K562 (cell line): ENCODE measurements around the gene RNASE4. TPM values are rescaled to one million over a fixed set of nuclear protein-coding genes. Genes with fewer than 3 reads are reported as not detected.

ENCODE experiments used
- ATAC-seq: fragments of 200-7000 bp; cut with Tn5 transposase; 3 replicates; pipeline ENCODE4 v1.9.1; 2020; ENCODE audit warnings: moderate library complexity
- BruUV-seq: library from RNA; stranded (reverse); fragments of 400-500 nt; replicated peaks from 2 replicates; lab custom pipeline; 2021; lab: Mats Ljungman, UMichigan
- CTCF ChIA-PET: fragments of 300-600 bp; formaldehyde crosslinking; extraction: SDS; loops from one replicate; lab custom pipeline; 2021; ENCODE audit warnings: low intra/inter-chr PET ratio; lab: Yijun Ruan, JAX
- POLR2A ChIA-PET: fragments of 300-600, 350-650 bp; sonication (Branson Sonifier 250); formaldehyde crosslinking; extraction: SDS; loops from one replicate; lab custom pipeline; 2021; ENCODE audit warnings: antibody characterized with exemption, inconsistent platforms; lab: Yijun Ruan, JAX
- DNase-seq, 4 experiments: peaks; one replicate each; pipeline versions ENCODE4 v3.0.0 to v3.0.0-alpha.2; 2011 to 2018; ENCODE audit warnings: low spot score in 3 of 4, mixed read lengths in 3 of 4; ENCODE audit errors: extremely low read depth in 1 of 4
- FAIRE-seq: peaks from 2 replicates; lab custom pipeline; 2011; peaks lifted over from hg19 to GRCh38; lab: Jason Lieb, UNC
- H2AFZ ChIP-seq: 2 replicates; pipeline ENCODE4 v1.6.0; 2011; ENCODE audit warnings: low read depth, low read length, control low read depth, inconsistent platforms
- H3K27ac ChIP-seq: fragments of 200-600 bp; 3 replicates; pipeline ENCODE4 v1.8.0; 2011; ENCODE audit warnings: low read depth, mild to moderate bottlenecking, control low read depth, inconsistent platforms, low read length, moderate library complexity, mixed read lengths; ENCODE audit errors: extremely low read depth
- H3K27me3 ChIP-seq, 2 experiments: fragments of 300-600 bp in 1 of 2; 2 replicates in 1 of 2; 3 replicates in 1 of 2; pipeline versions ENCODE4 v1.6.0 to v1.8.0; 2011; ENCODE audit warnings: inconsistent platforms in 2 of 2, low read length in 2 of 2, mild to moderate bottlenecking in 1 of 2, mixed read lengths in 1 of 2, moderate library complexity in 1 of 2; ENCODE audit not compliant: control insufficient read depth in 2 of 2, insufficient read depth in 2 of 2
- H3K36me3 ChIP-seq: fragments of 300-600 bp; 3 replicates; pipeline ENCODE4 v1.8.0; 2011; ENCODE audit warnings: mild to moderate bottlenecking, low read length, inconsistent platforms; ENCODE audit not compliant: control insufficient read depth, insufficient read depth
- H3K4me1 ChIP-seq, 2 experiments: fragments of 200-600 bp in 1 of 2; replicated peaks in 1 of 2; 2 replicates in 1 of 2; 3 replicates in 1 of 2; pipeline versions ENCODE4 v1.5.1 to v1.8.0; 2011; ENCODE audit warnings: inconsistent platforms in 2 of 2, low read length in 2 of 2, mild to moderate bottlenecking in 1 of 2, mixed read lengths in 1 of 2, moderate library complexity in 1 of 2; ENCODE audit not compliant: control insufficient read depth in 2 of 2, insufficient read depth in 2 of 2
- H3K4me2 ChIP-seq: 2 replicates; pipeline ENCODE4 v1.6.1; 2011; ENCODE audit warnings: low read length, control low read depth, inconsistent platforms, mixed read lengths; ENCODE audit not compliant: insufficient read depth
- H3K4me3 ChIP-seq: fragments of 200-600 bp; sonication (generic), shearing (Covaris generic); 2 replicates; pipeline ENCODE4 v1.5.1; 2016; ENCODE audit warnings: control low read depth, inconsistent platforms
- H3K79me2 ChIP-seq: fragments of 200-600 bp; 3 replicates; pipeline ENCODE4 v1.8.0; 2011; ENCODE audit warnings: low read length, inconsistent platforms; ENCODE audit not compliant: control insufficient read depth, insufficient read depth
- H3K9ac ChIP-seq, 2 experiments: 2 replicates each; pipeline versions ENCODE4 v1.6.0 to v1.6.1; 2011; ENCODE audit warnings: low read depth in 2 of 2, low read length in 2 of 2, control low read depth in 1 of 2, inconsistent platforms in 1 of 2, mild to moderate bottlenecking in 1 of 2, mixed read lengths in 1 of 2; ENCODE audit not compliant: insufficient read depth in 1 of 2
- H3K9me1 ChIP-seq: one replicate; pipeline ENCODE4 v1.6.0; 2011; ENCODE audit warnings: inconsistent platforms, mild to moderate bottlenecking, low read length, moderate library complexity; ENCODE audit not compliant: control insufficient read depth, insufficient read depth
- H3K9me3 ChIP-seq: replicated peaks from 2 replicates; pipeline ENCODE4 v1.5.1; 2011; ENCODE audit warnings: low read depth, low read length, inconsistent platforms; ENCODE audit not compliant: control insufficient read depth, insufficient read depth
- H4K20me1 ChIP-seq: replicated peaks from 2 replicates; pipeline ENCODE4 v1.6.1; 2011; ENCODE audit warnings: low read length, inconsistent platforms, mixed read lengths; ENCODE audit not compliant: control insufficient read depth, insufficient read depth
- ADNP ChIP-seq: fragments of 200-800 bp; sonication (Bioruptor generic); IDR thresholded peaks from 2 replicates; pipeline ENCODE4 v1.6.1; 2016; ENCODE audit warnings: missing genetic modification characterization, missing compliant biosample characterization
- CEBPG ChIP-seq, 3 experiments: fragments of 200-800 bp in 1 of 3; sonication (Bioruptor generic) in 1 of 3; sonication (generic) in 1 of 3; formaldehyde crosslinking in 1 of 3; IDR thresholded peaks in 2 of 3; conservative IDR thresholded peaks in 1 of 3; 2 replicates each; pipeline versions ENCODE4 v1.6.1 to v1.8.0; 2016 to 2022; ENCODE audit warnings: missing compliant biosample characterization in 2 of 3, missing genetic modification characterization in 2 of 3, mild to moderate bottlenecking in 1 of 3, missing genetic modification reagents in 1 of 3
- GTF2E2 ChIP-seq: fragments of 200-800 bp; sonication (Bioruptor generic); IDR thresholded peaks from 2 replicates; pipeline ENCODE4 v1.6.1; 2016; ENCODE audit warnings: missing genetic modification characterization, missing compliant biosample characterization
- KLF1 ChIP-seq: fragments of 450-650 bp; IDR thresholded peaks from 2 replicates; pipeline ENCODE4 v1.6.1; 2016; ENCODE audit warnings: missing genetic modification characterization, missing compliant biosample characterization
- KLF16 ChIP-seq: IDR thresholded peaks from 2 replicates; pipeline ENCODE4 v1.6.1; 2016; ENCODE audit warnings: antibody characterized with exemption
- NELFE ChIP-seq: IDR thresholded peaks from 2 replicates; pipeline ENCODE4 v1.6.1; 2011; ENCODE audit warnings: mild to moderate bottlenecking; ENCODE audit not compliant: insufficient read depth, insufficient read length
- NUFIP1 ChIP-seq: fragments of 450-650 bp; IDR thresholded peaks from 2 replicates; pipeline ENCODE4 v1.6.1; 2018; ENCODE audit not compliant: partially characterized antibody
- POLR2B ChIP-seq: fragments of 450-650 bp; IDR thresholded peaks from 2 replicates; pipeline ENCODE4 v1.6.1; 2018; ENCODE audit warnings: low read depth; ENCODE audit not compliant: partially characterized antibody
- PTTG1 ChIP-seq: fragments of 450-650 bp; IDR thresholded peaks from 2 replicates; pipeline ENCODE4 v1.6.1; 2016; ENCODE audit warnings: low read depth, mild to moderate bottlenecking, missing genetic modification characterization, missing compliant biosample characterization
- SETDB1 ChIP-seq: IDR thresholded peaks from one replicate; pipeline ENCODE4 v1.6.1; 2012; ENCODE audit warnings: low read length, control low read depth, inconsistent platforms
- TAF9B ChIP-seq: fragments of 450-650 bp; IDR thresholded peaks from 2 replicates; pipeline ENCODE4 v1.6.1; 2018; ENCODE audit warnings: mild to moderate bottlenecking; ENCODE audit not compliant: partially characterized antibody
- TEAD2 ChIP-seq: fragments of 450-650 bp; IDR thresholded peaks from 2 replicates; pipeline ENCODE4 v1.6.1; 2016; ENCODE audit warnings: missing genetic modification characterization, control low read depth, missing compliant biosample characterization
- ZBTB7A ChIP-seq: IDR thresholded peaks from 2 replicates; pipeline ENCODE4 v1.6.1; 2011; ENCODE audit warnings: low read depth, mild to moderate bottlenecking, low read length, moderate library complexity, borderline replicate concordance; ENCODE audit not compliant: control insufficient read depth
- ZNF282 ChIP-seq: sonication (generic); formaldehyde crosslinking; IDR thresholded peaks from 2 replicates; pipeline ENCODE4 v1.8.1; 2023; ENCODE audit warnings: missing genetic modification reagents
- WGBS: fragments of 100-300 bp; shearing (Covaris generic); methylation state at CpG from one replicate; pipeline ENCODE4 v1.1.6; 2016; ENCODE audit warnings: low coverage, mixed read lengths; ENCODE audit not compliant: insufficient coverage; ENCODE audit errors: missing lambda C conversion rate; 5-methylcytosine and 5-hydroxymethylcytosine counted together
- in situ Hi-C: fragments of 300-500 bp; cut with MboI; formaldehyde crosslinking; loops from 4 replicates; pipeline ENCODE4 v1.15.0; 2018; ENCODE audit warnings: inconsistent platforms, mixed read lengths
- intact Hi-C: fragments of 100-400 bp; cut with micrococcal nuclease; formaldehyde crosslinking; loops from 2 replicates; pipeline ENCODE4 v1.14.2; 2022
- polyA plus RNA-seq, 8 experiments: library from polyadenylated mRNA; depleted of rRNA in 4 of 8; stranded (reverse) in 5 of 8; unstranded in 3 of 8; fragments of >200 nt; fragmentation: Nextera tagmentation in 2 of 8; fragmentation: Illumina TruSeq in 1 of 8; extraction: Ambion mirVana in 2 of 8; extraction: Trizol in 1 of 8; gene quantifications; 2 replicates each; pipeline versions ENCODE4 v1.2.1 to v1.2.3, GENCODE V29; 2011 to 2014; ENCODE audit warnings: inconsistent platforms in 1 of 8, missing spikeins in 1 of 8
- total RNA-seq, 7 experiments: library from RNA; depleted of rRNA in 6 of 7; stranded (reverse); fragments of >200 nt in 6 of 7; fragmentation: Illumina TruSeq in 2 of 7; extraction: Trizol in 2 of 7; gene quantifications; 2 replicates each; pipeline versions ENCODE4 v1.2.1 to v1.2.3, GENCODE V29; 2011 to 2021; ENCODE audit warnings: low replicate concordance in 1 of 7
- TF ChIP-seq, protein P1 (sequence below): fragments of 450-650 bp; formaldehyde crosslinking; IDR thresholded peaks from 2 replicates; pipeline ENCODE4 v1.4.0; 2022; ENCODE audit warnings: missing genetic modification characterization
- TF ChIP-seq, protein P2 (sequence below): sonication (generic); formaldehyde crosslinking; IDR thresholded peaks from 2 replicates; pipeline ENCODE4 v1.8.0; 2022; ENCODE audit warnings: mild to moderate bottlenecking, missing genetic modification reagents
- TF ChIP-seq, protein P3 (sequence below): sonication (generic); IDR thresholded peaks from 2 replicates; pipeline ENCODE4 v1.6.1; 2016

RNASE4 gene
- total and polyA plus RNA-seq, 9 of the 15 experiments (the other 6 are each of a cell fraction or from before 2014, with no cell fraction given), result 0.09 to 0.22 (median 0.13) TPM; not detected in 2

DNA sequence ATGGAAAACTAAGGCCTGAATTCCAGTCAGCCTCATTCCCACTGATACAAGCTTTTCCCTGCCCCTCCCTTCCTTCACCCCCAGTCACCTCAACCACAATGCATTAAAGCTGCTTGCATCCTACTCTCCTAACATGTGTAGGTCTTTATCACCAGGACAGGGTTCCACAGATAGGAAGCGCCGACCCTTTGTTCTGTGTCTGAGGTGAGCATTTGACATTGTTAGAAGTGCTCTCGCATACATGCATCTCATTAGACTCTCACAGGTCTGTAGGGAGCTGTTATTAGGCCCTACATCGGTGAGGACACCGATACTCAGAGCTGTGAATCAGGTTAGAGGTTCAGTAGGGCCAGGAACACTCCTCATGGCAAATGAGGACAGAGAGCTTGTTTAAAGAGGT lies 48.1 kb downstream of the RNASE4 start:
- no peak for FAIRE-seq
- DNase-seq, result no peak
- Histone ChIP-seq H4K20me1 (no peaks in the 10 kb centered on the region), H3K9me3 (no peaks in the 10 kb centered on the region), H3K27ac (no peak overlapping the region), H3K9me1 (no peaks in the 10 kb centered on the region), H3K4me2 (no peak overlapping the region), H3K79me2 (no peaks in the 10 kb centered on the region), H3K36me3 (no peaks in the 10 kb centered on the region), H3K4me3 (no peak overlapping the region), H3K4me1 (peaks cover 0 to 3% of the 10 kb centered on the region in 2 experiments; a peak in 2 of 5 replicates), H3K27me3 (peaks cover 3 to 5% of the 10 kb centered on the region in 2 experiments; a peak in 3 of 5 replicates), H3K9ac (no peak overlapping the region), H2AFZ (no peak overlapping the region)
- 4% methylated on average over 5 of the region's 5 CpGs for WGBS
- no TSS peak for BruUV-seq
- in situ Hi-C loops, result no loop called here
- intact Hi-C loops, result no loop called here
- ChIA-PET CTCF (no interaction called here), POLR2A (interaction anchor here (0.6 kb wide), 1 partner anchor 242 kb away, joined by 3 read pairs; no protein-coding TSS in a partner anchor)
- ATAC-seq, result no peak
- TF ChIP-seq TEAD2 (tag) (no peak), TAF9B (no peak), POLR2B (no peak), NUFIP1 (no peak), ZBTB7A (no peak), ADNP (tag) (no peak), SETDB1 (no peak), ZNF282 (CRISPR knock-in tag) (no peak), GTF2E2 (tag) (no peak), KLF16 (no peak), KLF1 (tag) (no peak), PTTG1 (tag) (no peak), CEBPG (CRISPR knock-in tag; IDR thresholded peaks at IDR 0.05) (no peak), CEBPG (tag; conservative IDR thresholded peaks at IDR 0.05 in 1 of 2, IDR thresholded peaks at IDR 0.05 in 1 of 2) (no peak), NELFE (no peak)
- TF ChIP-seq, protein P1, sequence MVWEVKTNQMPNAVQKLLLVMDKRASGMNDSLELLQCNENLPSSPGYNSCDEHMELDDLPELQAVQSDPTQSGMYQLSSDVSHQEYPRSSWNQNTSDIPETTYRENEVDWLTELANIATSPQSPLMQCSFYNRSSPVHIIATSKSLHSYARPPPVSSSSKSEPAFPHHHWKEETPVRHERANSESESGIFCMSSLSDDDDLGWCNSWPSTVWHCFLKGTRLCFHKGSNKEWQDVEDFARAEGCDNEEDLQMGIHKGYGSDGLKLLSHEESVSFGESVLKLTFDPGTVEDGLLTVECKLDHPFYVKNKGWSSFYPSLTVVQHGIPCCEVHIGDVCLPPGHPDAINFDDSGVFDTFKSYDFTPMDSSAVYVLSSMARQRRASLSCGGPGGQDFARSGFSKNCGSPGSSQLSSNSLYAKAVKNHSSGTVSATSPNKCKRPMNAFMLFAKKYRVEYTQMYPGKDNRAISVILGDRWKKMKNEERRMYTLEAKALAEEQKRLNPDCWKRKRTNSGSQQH (CRISPR knock-in tag), result no peak
- TF ChIP-seq, protein P2, sequence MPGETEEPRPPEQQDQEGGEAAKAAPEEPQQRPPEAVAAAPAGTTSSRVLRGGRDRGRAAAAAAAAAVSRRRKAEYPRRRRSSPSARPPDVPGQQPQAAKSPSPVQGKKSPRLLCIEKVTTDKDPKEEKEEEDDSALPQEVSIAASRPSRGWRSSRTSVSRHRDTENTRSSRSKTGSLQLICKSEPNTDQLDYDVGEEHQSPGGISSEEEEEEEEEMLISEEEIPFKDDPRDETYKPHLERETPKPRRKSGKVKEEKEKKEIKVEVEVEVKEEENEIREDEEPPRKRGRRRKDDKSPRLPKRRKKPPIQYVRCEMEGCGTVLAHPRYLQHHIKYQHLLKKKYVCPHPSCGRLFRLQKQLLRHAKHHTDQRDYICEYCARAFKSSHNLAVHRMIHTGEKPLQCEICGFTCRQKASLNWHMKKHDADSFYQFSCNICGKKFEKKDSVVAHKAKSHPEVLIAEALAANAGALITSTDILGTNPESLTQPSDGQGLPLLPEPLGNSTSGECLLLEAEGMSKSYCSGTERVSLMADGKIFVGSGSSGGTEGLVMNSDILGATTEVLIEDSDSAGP (CRISPR knock-in tag), result no peak
- TF ChIP-seq, protein P3, sequence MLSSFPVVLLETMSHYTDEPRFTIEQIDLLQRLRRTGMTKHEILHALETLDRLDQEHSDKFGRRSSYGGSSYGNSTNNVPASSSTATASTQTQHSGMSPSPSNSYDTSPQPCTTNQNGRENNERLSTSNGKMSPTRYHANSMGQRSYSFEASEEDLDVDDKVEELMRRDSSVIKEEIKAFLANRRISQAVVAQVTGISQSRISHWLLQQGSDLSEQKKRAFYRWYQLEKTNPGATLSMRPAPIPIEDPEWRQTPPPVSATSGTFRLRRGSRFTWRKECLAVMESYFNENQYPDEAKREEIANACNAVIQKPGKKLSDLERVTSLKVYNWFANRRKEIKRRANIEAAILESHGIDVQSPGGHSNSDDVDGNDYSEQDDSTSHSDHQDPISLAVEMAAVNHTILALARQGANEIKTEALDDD, result no peak
